HFFc6 (cell line): ENCODE results near the gene MUSTN1. TPM values are rescaled to one million over a fixed set of nuclear protein-coding genes. Genes with fewer than 3 reads are reported as not detected.

Experiments
- DNase-seq: peaks from one replicate; pipeline ENCODE4 v3.0.0-alpha.2; 2018
- H3K27ac Mint-ChIP-seq: 2 replicates; pipeline ENCODE4 v1.8.0; 2020; ENCODE audit warnings: mild to moderate bottlenecking, mixed read lengths
- H3K27me3 Mint-ChIP-seq: 2 replicates; pipeline ENCODE4 v1.8.0; 2021; ENCODE audit warnings: mild to moderate bottlenecking, moderate library complexity, mixed read lengths; ENCODE audit not compliant: insufficient read depth
- H3K36me3 Mint-ChIP-seq: 2 replicates; pipeline ENCODE4 v1.8.0; 2021; ENCODE audit warnings: low read depth, mixed read lengths
- H3K4me1 Mint-ChIP-seq: 2 replicates; pipeline ENCODE4 v1.8.0; 2020; ENCODE audit warnings: low read depth, mixed read lengths
- H3K4me3 Mint-ChIP-seq: 2 replicates; pipeline ENCODE4 v1.8.0; 2020; ENCODE audit warnings: mild to moderate bottlenecking, moderate library complexity, mixed read lengths
- H3K9me3 Mint-ChIP-seq: 2 replicates; pipeline ENCODE4 v1.8.0; 2020; ENCODE audit warnings: mild to moderate bottlenecking, mixed read lengths
- CTCF ChIP-seq: fragments of 200-600 bp; sonication (generic); IDR thresholded peaks from 2 replicates; pipeline ENCODE4 v1.5.0; 2021; ENCODE audit warnings: antibody characterized with exemption, mild to moderate bottlenecking
- total RNA-seq, 6 experiments: library from RNA; stranded (reverse); fragmentation: NEBNext Ultra II Directional; extraction: Animal tissue kit (Norgen Biotek cat#: 25700); gene quantifications; 2 replicates in 1 of 6; 3 replicates in 5 of 6; pipeline ENCODE4 v1.2.3, GENCODE V29; 2021

Gene MUSTN1
- total RNA-seq, 6 experiments from 2014 or later: 0.39 TPM; not detected in 5

- no peak overlapping the region for H3K4me3 Mint-ChIP-seq
- H3K36me3 Mint-ChIP-seq: no peaks in the 10 kb centered on the region
- H3K9me3 Mint-ChIP-seq: no peaks in the 10 kb centered on the region
- no peak for TF ChIP-seq CTCF
- no peak for DNase-seq
- H3K27ac Mint-ChIP-seq: no peak overlapping the region
- peaks cover 9% of the 10 kb centered on the region for H3K4me1 Mint-ChIP-seq
- no peaks in the 10 kb centered on the region for H3K27me3 Mint-ChIP-seq
These were observed 38.8 kb upstream of the MUSTN1 start for GRCh38 chr3:52873433-52874159.

- Mint-ChIP-seq H3K27ac (no peak overlapping the region), H3K4me3 (no peak overlapping the region)
- no peak for DNase-seq
These were observed 37.4 kb upstream of the MUSTN1 start for GRCh38 chr3:52872245-52872644.

GRCh38 chr3:52871761-52872160, 36.9 kb upstream of the MUSTN1 start:
- H3K9me3 Mint-ChIP-seq: no peaks in the 10 kb centered on the region
- H3K27me3 Mint-ChIP-seq: no peaks in the 10 kb centered on the region
- H3K27ac Mint-ChIP-seq: no peak overlapping the region
- H3K36me3 Mint-ChIP-seq: no peaks in the 10 kb centered on the region
- TF ChIP-seq CTCF: no peak
- peaks cover 9% of the 10 kb centered on the region for H3K4me1 Mint-ChIP-seq
- no peak overlapping the region for H3K4me3 Mint-ChIP-seq
- DNase-seq: no peak

More at GRCh38 chr3:52872245-52872644, 37.4 kb upstream of the MUSTN1 start:
- no peak for TF ChIP-seq CTCF
- Mint-ChIP-seq H3K9me3 (no peaks in the 10 kb centered on the region), H3K27me3 (no peaks in the 10 kb centered on the region), H3K36me3 (no peaks in the 10 kb centered on the region), H3K4me1 (peaks cover 9% of the 10 kb centered on the region)

- Mint-ChIP-seq H3K27ac (no peak overlapping the region), H3K9me3 (no peaks in the 10 kb centered on the region), H3K4me1 (peaks cover 9% of the 10 kb centered on the region), H3K36me3 (peaks cover 11% of the 10 kb centered on the region), H3K4me3 (no peak overlapping the region), H3K27me3 (no peaks in the 10 kb centered on the region)
- no peak for DNase-seq
- TF ChIP-seq CTCF: no peak
These were observed 35.7 kb upstream of the MUSTN1 start for GRCh38 chr3:52870471-52870870.

- no peak overlapping the region for H3K4me3 Mint-ChIP-seq
- no peak for DNase-seq
These were observed 31.6 kb upstream of the MUSTN1 start for GRCh38 chr3:52866427-52866826.

More at GRCh38 chr3:52866427-52866826, 31.6 kb upstream of the MUSTN1 start:
- Mint-ChIP-seq H3K36me3 (peaks cover 26% of the 10 kb centered on the region), H3K27me3 (no peaks in the 10 kb centered on the region; the same call in 1 of the 2 replicates), H3K9me3 (peaks cover 4% of the 10 kb centered on the region; the same call in 1 of the 2 replicates), H3K4me1 (no peaks in the 10 kb centered on the region), H3K27ac (no peak overlapping the region)
- TF ChIP-seq CTCF: no peak
